ENCODE measurements around the gene SORCS2. TPM values are rescaled to one million over a fixed set of nuclear protein-coding genes. Genes with fewer than 3 reads are reported as not detected.

Gene SORCS2
- total and polyA plus RNA-seq, 3 donors from 2014 or later = 2.7 to 4.6 (median 2.9) TPM

- no peak for DNase-seq
- no peaks in the 10 kb centered on the region for H3K9me3 ChIP-seq
- H3K4me1 ChIP-seq = no peaks in the 10 kb centered on the region
- WGBS, 2 donors = 96 to 100% methylated on average over 7 to 16 of the region's 16 CpGs
- H3K36me3 ChIP-seq (ENCODE audit: low read depth, missing control alignments) = no peaks in the 10 kb centered on the region
- H3K27ac ChIP-seq = no peak overlapping the region
- intact Hi-C loops (cut with DNase I; ENCODE audit: low total_unique reads) = no loop called here
- no peak for TF ChIP-seq POLR2A (IDR thresholded peaks at IDR 0.05)
- TF ChIP-seq CTCF (IDR thresholded peaks at IDR 0.05) = no peak
- no peaks in the 10 kb centered on the region for H3K27me3 ChIP-seq
- no peak overlapping the region for H3K4me3 ChIP-seq
Observed at GRCh38 chr4:7768736-7769135, 576.4 kb downstream of the SORCS2 start.

GRCh38 chr4:7769396-7770223 is 577.3 kb downstream of the SORCS2 start:
- no peak for DNase-seq
- no peaks in the 10 kb centered on the region for H3K4me1 ChIP-seq
- TF ChIP-seq POLR2A (IDR thresholded peaks at IDR 0.05) (no peak), CTCF (IDR thresholded peaks at IDR 0.05) (no peak)
- no peak overlapping the region for H3K27ac ChIP-seq
- WGBS, 2 donors = 89 to 92% methylated on average over 19 to 20 of the region's 20 CpGs
- no peak overlapping the region for H3K4me3 ChIP-seq
- H3K9me3 ChIP-seq = no peaks in the 10 kb centered on the region
- H3K27me3 ChIP-seq = no peaks in the 10 kb centered on the region
- H3K36me3 ChIP-seq (ENCODE audit: low read depth, missing control alignments) = no peaks in the 10 kb centered on the region
- intact Hi-C loops (cut with DNase I; ENCODE audit: low total_unique reads) = no loop called here

GRCh38 chr4:7770224-7771050 is 578.1 kb downstream of the SORCS2 start:
- intact Hi-C loops (cut with DNase I; ENCODE audit: low total_unique reads) = no loop called here
- WGBS, 2 donors = 84 to 90% methylated on average over 11 to 13 of the region's 13 CpGs
- H3K36me3 ChIP-seq (ENCODE audit: low read depth, missing control alignments) = no peaks in the 10 kb centered on the region

GRCh38 chr4:7771056-7771455 is 578.7 kb downstream of the SORCS2 start:
- intact Hi-C loops (cut with DNase I; ENCODE audit: low total_unique reads) = no loop called here
- TF ChIP-seq CTCF (IDR thresholded peaks at IDR 0.05) (no peak), POLR2A (IDR thresholded peaks at IDR 0.05) (no peak)
- Histone ChIP-seq H3K4me3 (no peak overlapping the region), H3K36me3 (ENCODE audit: low read depth, missing control alignments) (no peaks in the 10 kb centered on the region), H3K9me3 (no peaks in the 10 kb centered on the region), H3K4me1 (no peaks in the 10 kb centered on the region), H3K27me3 (no peaks in the 10 kb centered on the region), H3K27ac (no peak overlapping the region)
- no peak for DNase-seq
- WGBS, 2 donors = 84 to 86% methylated on average over 6 of the region's 6 CpGs

More at GRCh38 chr4:7770224-7771050, 578.1 kb downstream of the SORCS2 start:
- no peaks in the 10 kb centered on the region for H3K4me1 ChIP-seq
- peak; percentile 53 for DNase-seq
- no peaks in the 10 kb centered on the region for H3K27me3 ChIP-seq
- no peaks in the 10 kb centered on the region for H3K9me3 ChIP-seq
- no peak for TF ChIP-seq POLR2A (IDR thresholded peaks at IDR 0.05)
- TF ChIP-seq CTCF (IDR thresholded peaks at IDR 0.05) = peak; percentile 20 to 36 (median 26)
- H3K27ac ChIP-seq = no peak overlapping the region
- H3K4me3 ChIP-seq = no peak overlapping the region
